H9 (cell line): ENCODE results near the gene FRMD4B. TPM values are rescaled to one million over a fixed set of nuclear protein-coding genes. Genes with fewer than 3 reads are reported as not detected.

ENCODE experiments used
- DNase-seq: peaks from one replicate; pipeline ENCODE4 v3.0.0-alpha.2; 2017
- H2AFZ ChIP-seq: one replicate; pipeline ENCODE4 v1.6.1; 2013; ENCODE audit warnings: mild to moderate bottlenecking, low read length, control low read depth, moderate library complexity
- H2AK5ac ChIP-seq: 2 replicates; pipeline ENCODE4 v1.6.1; 2013; ENCODE audit warnings: low read length, control low read depth, mixed read lengths; ENCODE audit not compliant: insufficient read length
- H2BK120ac ChIP-seq: one replicate; pipeline ENCODE4 v1.6.1; 2013; ENCODE audit warnings: low read depth, mild to moderate bottlenecking, low read length, control low read depth, inconsistent platforms; ENCODE audit not compliant: poor library complexity, severe bottlenecking
- H2BK12ac ChIP-seq: 2 replicates; pipeline ENCODE4 v1.6.1; 2013; ENCODE audit warnings: low read length, control low read depth, mixed read lengths, low read depth; ENCODE audit not compliant: insufficient read length
- H2BK15ac ChIP-seq: 2 replicates; pipeline ENCODE4 v1.6.1; 2013; ENCODE audit warnings: low read depth, low read length, control low read depth
- H2BK20ac ChIP-seq: one replicate; pipeline ENCODE4 v1.6.1; 2013; ENCODE audit warnings: low read depth, mild to moderate bottlenecking, low read length, control low read depth, inconsistent platforms; ENCODE audit not compliant: poor library complexity, severe bottlenecking
- H2BK5ac ChIP-seq: 2 replicates; pipeline ENCODE4 v1.6.1; 2013; ENCODE audit warnings: low read length, control low read depth, mixed read lengths; ENCODE audit not compliant: insufficient read length
- H3K14ac ChIP-seq: 2 replicates; pipeline ENCODE4 v1.6.1; 2013; ENCODE audit warnings: low read length, control low read depth; ENCODE audit not compliant: insufficient read depth
- H3K18ac ChIP-seq: 2 replicates; pipeline ENCODE4 v1.6.1; 2013; ENCODE audit warnings: low read depth, mild to moderate bottlenecking, mixed read lengths, low read length, control low read depth; ENCODE audit not compliant: insufficient read length
- H3K23ac ChIP-seq: 2 replicates; pipeline ENCODE4 v1.6.1; 2013; ENCODE audit warnings: low read length, control low read depth, mixed read lengths, low read depth; ENCODE audit not compliant: insufficient read length
- H3K23me2 ChIP-seq: 2 replicates; pipeline ENCODE4 v1.6.1; 2013; ENCODE audit warnings: low read depth, mild to moderate bottlenecking, mixed read lengths, low read length, control low read depth; ENCODE audit not compliant: insufficient read length, poor library complexity, severe bottlenecking
- H3K27ac ChIP-seq: 2 replicates; pipeline ENCODE4 v1.5.1; 2013; ENCODE audit warnings: low read length, control low read depth, mixed read lengths, low read depth; ENCODE audit not compliant: insufficient read length
- H3K27me3 ChIP-seq: 2 replicates; pipeline ENCODE4 v1.6.1; 2013; ENCODE audit warnings: low read length, control low read depth, inconsistent platforms; ENCODE audit not compliant: insufficient read depth
- H3K4ac ChIP-seq: 2 replicates; pipeline ENCODE4 v1.6.1; 2013; ENCODE audit warnings: low read depth, mild to moderate bottlenecking, control low read depth, inconsistent platforms, low read length, moderate library complexity
- H3K4me1 ChIP-seq: 2 replicates; pipeline ENCODE4 v1.6.1; 2013; ENCODE audit warnings: low read length, control low read depth, inconsistent platforms; ENCODE audit not compliant: insufficient read depth
- H3K4me2 ChIP-seq: 2 replicates; pipeline ENCODE4 v1.6.1; 2013; ENCODE audit warnings: low read length, control low read depth, mixed read lengths; ENCODE audit not compliant: insufficient read length, insufficient read depth
- H3K56ac ChIP-seq: 2 replicates; pipeline ENCODE4 v1.6.1; 2013; ENCODE audit warnings: low read depth, mild to moderate bottlenecking, mixed read lengths, low read length, control low read depth; ENCODE audit not compliant: insufficient read length
- H3K79me1 ChIP-seq: 2 replicates; pipeline ENCODE4 v1.6.1; 2013; ENCODE audit warnings: low read depth, mild to moderate bottlenecking, moderate library complexity, low read length, control low read depth, inconsistent platforms; ENCODE audit not compliant: insufficient read depth, poor library complexity, severe bottlenecking
- H3K79me2 ChIP-seq: 2 replicates; pipeline ENCODE4 v1.6.1; 2013; ENCODE audit warnings: low read length, control low read depth, inconsistent platforms; ENCODE audit not compliant: insufficient read depth
- H3K9ac ChIP-seq: 2 replicates; pipeline ENCODE4 v1.6.1; 2013; ENCODE audit warnings: low read length, control low read depth, mixed read lengths; ENCODE audit not compliant: insufficient read length; ENCODE audit errors: extremely low read depth
- H3K9me3 ChIP-seq: one replicate; pipeline ENCODE4 v1.6.1; 2013; ENCODE audit warnings: low read depth, low read length, inconsistent platforms; ENCODE audit not compliant: control insufficient read depth
- H3T11ph ChIP-seq: one replicate; pipeline ENCODE4 v1.6.1; 2013; ENCODE audit warnings: mild to moderate bottlenecking, low read length, control low read depth, inconsistent platforms
- H4K20me1 ChIP-seq: one replicate; pipeline ENCODE4 v1.6.1; 2013; ENCODE audit not compliant: control insufficient read depth, insufficient read length, insufficient read depth
- H4K5ac ChIP-seq: 2 replicates; pipeline ENCODE4 v1.6.1; 2013; ENCODE audit warnings: low read depth, mild to moderate bottlenecking, mixed read lengths, low read length, control low read depth; ENCODE audit not compliant: insufficient read length
- H4K8ac ChIP-seq: replicated peaks from 2 replicates; pipeline ENCODE4 v1.6.1; 2013; ENCODE audit warnings: low read length, control low read depth, mixed read lengths, low read depth; ENCODE audit not compliant: insufficient read length
- H4K91ac ChIP-seq: 2 replicates; pipeline ENCODE4 v1.6.1; 2013; ENCODE audit warnings: low read depth, mild to moderate bottlenecking, moderate library complexity, mixed read lengths, low read length, control low read depth; ENCODE audit not compliant: insufficient read length
- H3K27ac Mint-ChIP-seq, 3 experiments: 2 replicates in 2 of 3; 3 replicates in 1 of 3; pipeline ENCODE4 v1.8.0; 2020 to 2021; ENCODE audit warnings: mixed read lengths in 3 of 3, mild to moderate bottlenecking in 1 of 3, moderate library complexity in 1 of 3
- H3K27me3 Mint-ChIP-seq: 2 replicates; pipeline ENCODE4 v1.8.0; 2021; ENCODE audit warnings: low read depth, mild to moderate bottlenecking, moderate library complexity, mixed read lengths
- H3K36me3 Mint-ChIP-seq, 3 experiments: 2 replicates in 2 of 3; 3 replicates in 1 of 3; pipeline ENCODE4 v1.8.0; 2020 to 2021; ENCODE audit warnings: low read depth in 3 of 3, mixed read lengths in 3 of 3; ENCODE audit not compliant: insufficient read depth in 1 of 3
- H3K4me1 Mint-ChIP-seq, 2 experiments: 2 replicates each; pipeline ENCODE4 v1.8.0; 2020; ENCODE audit warnings: mixed read lengths in 2 of 2
- H3K4me3 Mint-ChIP-seq, 2 experiments: 2 replicates in 1 of 2; 3 replicates in 1 of 2; pipeline ENCODE4 v1.8.0; 2020 to 2021; ENCODE audit warnings: mild to moderate bottlenecking in 2 of 2, mixed read lengths in 2 of 2, moderate library complexity in 1 of 2
- H3K9me3 Mint-ChIP-seq, 2 experiments: 2 replicates in 1 of 2; 3 replicates in 1 of 2; pipeline ENCODE4 v1.8.0; 2020; ENCODE audit warnings: mild to moderate bottlenecking in 2 of 2, mixed read lengths in 2 of 2, moderate library complexity in 1 of 2
- WGBS: extraction: QIAGEN DNeasy Blood & Tissue Kit; methylation state at CpG from one replicate; pipeline ENCODE4 v1.1.7; 2013; ENCODE audit warnings: missing lambda C conversion rate, low lambda C conversion rate, mixed read lengths; ENCODE audit not compliant: insufficient read length; ENCODE audit errors: extremely low coverage; 5-methylcytosine and 5-hydroxymethylcytosine counted together
- total RNA-seq: library from RNA; stranded (reverse); gene quantifications from 2 replicates; pipeline ENCODE4 v1.2.1, GENCODE V29; 2021
- TF ChIP-seq, protein P1 (sequence below): fragments of 200-600 bp; sonication (generic); conservative IDR thresholded peaks from 3 replicates; pipeline ENCODE4 v1.8.0; 2021; ENCODE audit warnings: antibody characterized with exemption, mild to moderate bottlenecking

Gene FRMD4B
- total RNA-seq, 1 experiment from 2014 or later: 3.4 TPM

DNA sequence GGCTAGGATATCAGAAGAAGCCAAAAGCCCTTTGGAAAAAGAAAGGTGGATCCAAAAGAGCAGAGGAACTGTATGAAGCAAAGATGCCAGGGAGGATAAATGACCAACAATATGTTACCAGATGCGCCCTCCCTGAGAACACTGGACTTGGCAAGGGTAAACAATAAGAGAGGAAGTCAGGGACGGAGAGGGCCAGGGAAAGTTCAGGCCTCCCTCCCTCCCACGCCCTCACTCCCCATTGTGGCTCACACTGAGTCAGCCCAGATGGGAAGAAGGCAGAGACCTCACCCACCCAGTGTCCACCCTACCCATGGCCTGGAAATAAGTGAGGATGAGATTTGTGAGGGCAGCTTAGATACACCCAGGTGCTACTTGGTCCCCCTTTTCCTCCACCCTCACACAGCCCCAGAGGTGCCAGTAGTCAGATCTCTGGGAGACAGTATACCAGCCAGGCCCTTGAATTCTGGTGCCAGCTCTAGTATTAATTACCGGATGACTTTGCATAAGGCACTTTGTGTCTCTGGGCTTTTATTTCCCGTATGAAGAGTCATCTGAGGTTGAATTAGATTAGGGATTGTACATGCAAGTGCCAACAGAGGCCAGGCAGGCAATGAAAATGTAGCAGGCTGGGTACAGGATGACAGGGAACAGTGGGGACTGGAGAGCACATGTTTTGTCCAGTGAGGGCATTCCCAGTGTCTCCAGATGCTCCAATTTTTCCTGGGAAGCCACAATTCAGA, 35.1 kb upstream of the FRMD4B start:
- Histone ChIP-seq H3K27ac (no peak overlapping the region), H3K9ac (no peak overlapping the region), H3K23me2 (no peaks in the 10 kb centered on the region), H4K91ac (no peak overlapping the region), H4K5ac (no peak overlapping the region), H2AFZ (no peak overlapping the region), H3K79me2 (no peaks in the 10 kb centered on the region), H3K4me2 (no peak overlapping the region), H3K14ac (no peak overlapping the region; the same call in 1 of the 2 replicates), H3K27me3 (no peaks in the 10 kb centered on the region), H3K56ac (no peak overlapping the region), H2BK20ac (peak overlapping the region; percentile 61), H3K9me3 (no peaks in the 10 kb centered on the region), H3K18ac (no peak overlapping the region), H2AK5ac (no peak overlapping the region), H2BK5ac (no peak overlapping the region), H4K8ac (no peak overlapping the region), H3K23ac (no peak overlapping the region), H3T11ph (no peak overlapping the region), H2BK120ac (no peak overlapping the region), H4K20me1 (no peaks in the 10 kb centered on the region), H2BK15ac (no peak overlapping the region), H2BK12ac (no peak overlapping the region), H3K4me1 (no peaks in the 10 kb centered on the region), H3K4ac (no peak overlapping the region), H3K79me1 (no peaks in the 10 kb centered on the region)
- TF ChIP-seq, protein P1, sequence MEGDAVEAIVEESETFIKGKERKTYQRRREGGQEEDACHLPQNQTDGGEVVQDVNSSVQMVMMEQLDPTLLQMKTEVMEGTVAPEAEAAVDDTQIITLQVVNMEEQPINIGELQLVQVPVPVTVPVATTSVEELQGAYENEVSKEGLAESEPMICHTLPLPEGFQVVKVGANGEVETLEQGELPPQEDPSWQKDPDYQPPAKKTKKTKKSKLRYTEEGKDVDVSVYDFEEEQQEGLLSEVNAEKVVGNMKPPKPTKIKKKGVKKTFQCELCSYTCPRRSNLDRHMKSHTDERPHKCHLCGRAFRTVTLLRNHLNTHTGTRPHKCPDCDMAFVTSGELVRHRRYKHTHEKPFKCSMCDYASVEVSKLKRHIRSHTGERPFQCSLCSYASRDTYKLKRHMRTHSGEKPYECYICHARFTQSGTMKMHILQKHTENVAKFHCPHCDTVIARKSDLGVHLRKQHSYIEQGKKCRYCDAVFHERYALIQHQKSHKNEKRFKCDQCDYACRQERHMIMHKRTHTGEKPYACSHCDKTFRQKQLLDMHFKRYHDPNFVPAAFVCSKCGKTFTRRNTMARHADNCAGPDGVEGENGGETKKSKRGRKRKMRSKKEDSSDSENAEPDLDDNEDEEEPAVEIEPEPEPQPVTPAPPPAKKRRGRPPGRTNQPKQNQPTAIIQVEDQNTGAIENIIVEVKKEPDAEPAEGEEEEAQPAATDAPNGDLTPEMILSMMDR: no peak
- no peak for DNase-seq
- no peaks in the 10 kb centered on the region for H3K27me3 Mint-ChIP-seq
- H3K27ac Mint-ChIP-seq: no peak overlapping the region; a peak in 1 of 7 replicates
- no CpG with 5 or more reads among the region's 5 CpGs for whole genome bisulfite sequencing
- H3K9me3 Mint-ChIP-seq: no peaks in the 10 kb centered on the region
- no peaks in the 10 kb centered on the region for H3K36me3 Mint-ChIP-seq
- H3K4me1 Mint-ChIP-seq: 0 out of 4 replicates have a peak, but pooled peaks cover 0 to 2% of the 10 kb centered on the region in 2 experiments
- no peak overlapping the region for H3K4me3 Mint-ChIP-seq
